Calu3 (cell line): ENCODE measurements around the gene ZNF184. TPM values are rescaled to one million over a fixed set of nuclear protein-coding genes. Genes with fewer than 3 reads are reported as not detected.

ENCODE experiments used
- BruUV-seq: library from RNA; stranded (reverse); fragments of 400-500 nt; replicated peaks from 2 replicates; lab custom pipeline; 2021; lab: Mats Ljungman, UMichigan
- CTCF ChIA-PET: fragments of 300-600 bp; sonication (Branson Sonifier 250); formaldehyde crosslinking; loops from one replicate; lab custom pipeline; 2022; ENCODE audit warnings: antibody characterized with exemption; lab: Charles Lee
- DNase-seq: peaks from one replicate; pipeline ENCODE4 v3.0.0; 2022
- H3K27ac Mint-ChIP-seq: one replicate; pipeline ENCODE4 v1.8.0; 2022; ENCODE audit warnings: mixed read lengths; ENCODE audit not compliant: unreplicated experiment
- H3K27me3 Mint-ChIP-seq: one replicate; pipeline ENCODE4 v1.8.0; 2022; ENCODE audit warnings: mixed read lengths; ENCODE audit not compliant: unreplicated experiment
- H3K36me3 Mint-ChIP-seq: one replicate; pipeline ENCODE4 v1.8.0; 2022; ENCODE audit warnings: mild to moderate bottlenecking, moderate library complexity, mixed read lengths; ENCODE audit not compliant: insufficient read depth, unreplicated experiment
- H3K4me1 Mint-ChIP-seq: one replicate; pipeline ENCODE4 v1.8.0; 2022; ENCODE audit warnings: mild to moderate bottlenecking, low read depth, mixed read lengths; ENCODE audit not compliant: unreplicated experiment
- H3K4me3 Mint-ChIP-seq: one replicate; pipeline ENCODE4 v1.8.0; 2022; ENCODE audit warnings: mild to moderate bottlenecking, low read depth, moderate library complexity, mixed read lengths; ENCODE audit not compliant: unreplicated experiment
- H3K9me3 Mint-ChIP-seq: one replicate; pipeline ENCODE4 v1.8.0; 2022; ENCODE audit warnings: low read depth, mixed read lengths; ENCODE audit not compliant: unreplicated experiment
- CTCF ChIP-seq: fragments of 200-600 bp; IDR thresholded peaks from one replicate; pipeline ENCODE4 v1.8.0; 2022; ENCODE audit warnings: antibody characterized with exemption; ENCODE audit not compliant: unreplicated experiment
- intact Hi-C: fragments of 100-400 bp; cut with micrococcal nuclease; formaldehyde crosslinking; loops from one replicate; pipeline ENCODE4 v1.10.0; 2022; ENCODE audit not compliant: unreplicated experiment
- total RNA-seq: library from RNA; stranded (reverse); gene quantifications from 2 replicates; pipeline ENCODE4 v1.2.3, GENCODE V29; 2022

Gene ZNF184
- total RNA-seq, 1 experiment from 2014 or later, result 11.6 TPM

- no TSS peak for BruUV-seq
- no peaks in the 10 kb centered on the region for H3K27me3 Mint-ChIP-seq
- DNase-seq, result no peak
- H3K36me3 Mint-ChIP-seq, result peaks cover 54% of the 10 kb centered on the region
- CTCF ChIA-PET, result no interaction called here
- intact Hi-C loops, result no loop called here
- no peak for TF ChIP-seq CTCF
- H3K4me1 Mint-ChIP-seq, result peaks cover 19% of the 10 kb centered on the region
- peaks cover 9% of the 10 kb centered on the region for H3K9me3 Mint-ChIP-seq
- no peak overlapping the region for H3K4me3 Mint-ChIP-seq
- H3K27ac Mint-ChIP-seq, result no peak overlapping the region
Observed at GRCh38 chr6:27468334-27468733, 4.6 kb downstream of the ZNF184 start.

GRCh38 chr6:27452496-27452897 is 20.4 kb downstream of the ZNF184 start:
- peaks cover 37% of the 10 kb centered on the region for H3K9me3 Mint-ChIP-seq
- BruUV-seq, result no TSS peak
- no peak for DNase-seq
- H3K4me1 Mint-ChIP-seq, result no peaks in the 10 kb centered on the region
- no peak overlapping the region for H3K27ac Mint-ChIP-seq
- no peak for TF ChIP-seq CTCF
- no peak overlapping the region for H3K4me3 Mint-ChIP-seq
- H3K36me3 Mint-ChIP-seq, result peaks cover 53% of the 10 kb centered on the region
- intact Hi-C loops, result no loop called here
- H3K27me3 Mint-ChIP-seq, result no peaks in the 10 kb centered on the region
- CTCF ChIA-PET, result no interaction called here

- Mint-ChIP-seq H3K27me3 (no peaks in the 10 kb centered on the region), H3K4me1 (no peaks in the 10 kb centered on the region), H3K4me3 (no peak overlapping the region), H3K36me3 (peaks cover 47% of the 10 kb centered on the region), H3K9me3 (peaks cover 37% of the 10 kb centered on the region), H3K27ac (no peak overlapping the region)
- BruUV-seq, result TSS peak; percentile 9
- no peak for DNase-seq
- CTCF ChIA-PET, result no interaction called here
- TF ChIP-seq CTCF, result no peak
- intact Hi-C loops, result no loop called here
Observed at GRCh38 chr6:27451660-27452390, 21.1 kb downstream of the ZNF184 start.

GRCh38 chr6:27448456-27448855 is 24.4 kb downstream of the ZNF184 start:
- intact Hi-C loops, result no loop called here
- Mint-ChIP-seq H3K4me1 (no peaks in the 10 kb centered on the region), H3K27ac (no peak overlapping the region), H3K36me3 (peaks cover 13% of the 10 kb centered on the region), H3K27me3 (no peaks in the 10 kb centered on the region), H3K4me3 (no peak overlapping the region), H3K9me3 (peaks cover 25% of the 10 kb centered on the region)
- no peak for DNase-seq
- no peak for TF ChIP-seq CTCF
- no TSS peak for BruUV-seq
- CTCF ChIA-PET, result no interaction called here
